ENCODE measurements around the gene AQP1. TPM values are rescaled to one million over a fixed set of nuclear protein-coding genes. Genes with fewer than 3 reads are reported as not detected.

AQP1 gene
- total RNA-seq, 2 donors from 2014 or later = 0.08 TPM; not detected in 1

DNA sequence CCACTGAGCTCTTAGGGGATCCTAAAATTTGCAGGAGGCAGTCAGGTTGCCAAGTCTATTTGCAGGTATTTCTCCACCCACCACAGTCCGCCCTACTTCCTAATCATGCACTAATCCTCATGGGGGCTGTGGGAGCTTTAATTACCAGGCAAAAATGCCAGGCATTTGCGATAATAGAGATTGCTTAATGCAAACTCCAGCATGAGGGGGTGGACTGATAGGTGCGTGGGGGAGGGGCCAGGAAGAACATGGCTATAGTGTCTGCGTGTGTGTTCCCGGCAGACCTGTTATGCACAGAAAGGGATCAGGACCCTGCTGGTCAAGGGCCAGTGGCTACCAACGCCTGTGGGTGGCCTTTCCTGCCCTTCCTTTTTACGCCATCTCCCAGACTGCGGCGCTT is 15.6 kb upstream of the AQP1 start:
- Mint-ChIP-seq H3K27ac (no peak overlapping the region), H3K36me3 (ENCODE audit: low read depth) (no peaks in the 10 kb centered on the region), H3K27me3 (peaks cover 15% of the 10 kb centered on the region), H3K4me1 (no peaks in the 10 kb centered on the region), H3K4me3 (no peak overlapping the region), H3K9me3 (peaks cover 3% of the 10 kb centered on the region)
- no peak for ATAC-seq (replicated peaks)

DNA sequence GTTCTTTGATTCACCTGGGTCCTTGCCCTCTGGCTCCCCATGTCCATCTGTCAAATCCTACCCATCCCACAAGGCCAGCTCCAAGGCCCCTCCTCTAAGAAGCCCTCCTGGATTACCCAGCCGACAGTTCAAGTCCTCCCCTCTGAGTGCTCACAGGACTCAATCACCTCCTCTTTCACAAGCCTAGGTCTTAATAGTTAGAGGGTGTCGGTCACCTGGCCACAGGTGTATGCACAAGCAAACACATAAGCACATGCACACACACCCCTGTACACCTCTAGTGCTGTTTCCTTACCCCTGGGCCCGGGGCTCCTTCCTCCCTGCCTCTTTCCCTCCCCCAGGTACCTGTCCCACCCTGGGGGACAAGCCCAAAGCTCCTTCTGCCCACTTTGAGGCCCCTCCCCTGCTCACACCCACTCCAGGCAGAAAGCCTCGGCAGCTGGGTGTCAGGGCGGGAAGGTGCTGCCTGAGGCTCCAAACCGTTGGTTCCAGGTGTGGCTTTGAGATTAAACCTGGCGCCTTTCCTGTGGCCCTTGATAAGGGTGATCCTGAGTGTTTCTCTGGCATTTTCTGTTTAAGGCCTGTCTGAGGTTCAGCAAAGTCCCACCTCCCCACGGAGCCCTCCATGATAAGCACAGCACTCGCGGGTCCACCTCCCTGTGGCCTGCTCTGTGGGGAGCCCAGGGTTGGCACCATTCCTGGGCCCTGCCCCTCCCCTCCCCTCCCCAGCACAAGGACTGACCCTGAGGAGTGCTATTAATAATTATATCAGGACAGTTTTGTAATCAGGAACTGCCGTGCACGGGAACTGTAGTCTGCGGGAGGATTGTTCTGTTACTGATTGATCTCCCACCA is 14.6 kb upstream of the AQP1 start:
- Mint-ChIP-seq H3K36me3 (ENCODE audit: low read depth) (no peaks in the 10 kb centered on the region), H3K27me3 (peaks cover 12% of the 10 kb centered on the region), H3K4me3 (no peak overlapping the region), H3K9me3 (no peaks in the 10 kb centered on the region), H3K4me1 (no peaks in the 10 kb centered on the region), H3K27ac (no peak overlapping the region)
- no peak for ATAC-seq (replicated peaks)

- H3K36me3 Mint-ChIP-seq (ENCODE audit: low read depth) = no peaks in the 10 kb centered on the region
- H3K27ac Mint-ChIP-seq = no peak overlapping the region
- H3K4me3 Mint-ChIP-seq = no peak overlapping the region
- peaks cover 12% of the 10 kb centered on the region for H3K27me3 Mint-ChIP-seq
- H3K4me1 Mint-ChIP-seq = no peaks in the 10 kb centered on the region
- no peak for ATAC-seq (replicated peaks)
- H3K9me3 Mint-ChIP-seq = no peaks in the 10 kb centered on the region
Measured at GRCh38 chr7:30897770-30898169, 13.9 kb upstream of the AQP1 start.

- Mint-ChIP-seq H3K36me3 (ENCODE audit: low read depth) (no peaks in the 10 kb centered on the region), H3K4me3 (no peak overlapping the region), H3K27ac (no peak overlapping the region), H3K27me3 (peaks cover 12% of the 10 kb centered on the region), H3K4me1 (no peaks in the 10 kb centered on the region), H3K9me3 (no peaks in the 10 kb centered on the region)
- ATAC-seq (replicated peaks) = no peak
Measured at GRCh38 chr7:30898411-30898810, 13.2 kb upstream of the AQP1 start.

DNA sequence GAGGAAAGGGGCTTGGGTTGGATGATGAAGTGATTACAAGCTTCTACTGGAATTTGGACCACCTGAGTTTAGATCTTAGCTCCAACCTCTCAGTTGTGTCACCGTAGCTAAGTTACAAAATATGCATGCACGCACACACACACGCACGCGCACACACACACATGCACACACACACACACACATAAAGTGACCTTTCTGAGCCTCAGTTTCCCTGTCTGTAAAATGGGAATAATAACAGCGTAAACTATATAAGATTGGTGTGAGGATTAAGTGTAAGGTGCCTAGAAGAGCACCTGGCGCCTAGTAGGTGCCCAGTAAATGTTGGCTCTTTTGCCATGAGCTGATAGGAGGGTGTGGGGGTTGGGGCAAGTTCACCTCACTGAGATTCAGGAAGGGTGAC is 12.6 kb upstream of the AQP1 start:
- Mint-ChIP-seq H3K9me3 (no peaks in the 10 kb centered on the region), H3K4me1 (no peaks in the 10 kb centered on the region), H3K4me3 (no peak overlapping the region), H3K27ac (no peak overlapping the region), H3K27me3 (peaks cover 12% of the 10 kb centered on the region), H3K36me3 (ENCODE audit: low read depth) (no peaks in the 10 kb centered on the region)
- ATAC-seq (replicated peaks) = no peak

DNA sequence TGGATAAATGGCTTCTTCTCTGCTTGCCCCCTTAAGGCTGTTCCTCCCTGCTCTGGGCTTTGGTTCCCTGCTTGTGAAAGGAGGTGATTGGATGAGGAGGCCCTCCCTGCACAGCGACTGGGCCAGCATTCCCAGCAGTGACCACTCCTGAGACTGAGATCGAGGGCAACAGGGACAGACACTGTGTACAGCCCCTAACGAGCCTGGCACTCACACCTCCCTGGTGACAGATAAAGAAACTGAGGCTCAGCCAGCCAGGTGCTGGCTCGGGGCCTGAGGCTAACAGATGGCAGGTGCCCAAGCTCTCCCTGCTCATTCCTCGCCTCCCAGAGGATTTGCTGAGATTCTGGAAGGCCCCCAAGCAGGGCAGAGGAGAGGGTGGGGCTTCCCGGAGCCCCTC is 12.0 kb upstream of the AQP1 start:
- Mint-ChIP-seq H3K4me3 (no peak overlapping the region), H3K4me1 (no peaks in the 10 kb centered on the region), H3K27ac (no peak overlapping the region), H3K27me3 (peaks cover 8% of the 10 kb centered on the region), H3K36me3 (ENCODE audit: low read depth) (no peaks in the 10 kb centered on the region), H3K9me3 (no peaks in the 10 kb centered on the region)
- no peak for ATAC-seq (replicated peaks)

GRCh38 chr7:30900053-30900452 is 11.6 kb upstream of the AQP1 start:
- H3K4me3 Mint-ChIP-seq = no peak overlapping the region
- no peaks in the 10 kb centered on the region for H3K4me1 Mint-ChIP-seq
- H3K9me3 Mint-ChIP-seq = no peaks in the 10 kb centered on the region

DNA sequence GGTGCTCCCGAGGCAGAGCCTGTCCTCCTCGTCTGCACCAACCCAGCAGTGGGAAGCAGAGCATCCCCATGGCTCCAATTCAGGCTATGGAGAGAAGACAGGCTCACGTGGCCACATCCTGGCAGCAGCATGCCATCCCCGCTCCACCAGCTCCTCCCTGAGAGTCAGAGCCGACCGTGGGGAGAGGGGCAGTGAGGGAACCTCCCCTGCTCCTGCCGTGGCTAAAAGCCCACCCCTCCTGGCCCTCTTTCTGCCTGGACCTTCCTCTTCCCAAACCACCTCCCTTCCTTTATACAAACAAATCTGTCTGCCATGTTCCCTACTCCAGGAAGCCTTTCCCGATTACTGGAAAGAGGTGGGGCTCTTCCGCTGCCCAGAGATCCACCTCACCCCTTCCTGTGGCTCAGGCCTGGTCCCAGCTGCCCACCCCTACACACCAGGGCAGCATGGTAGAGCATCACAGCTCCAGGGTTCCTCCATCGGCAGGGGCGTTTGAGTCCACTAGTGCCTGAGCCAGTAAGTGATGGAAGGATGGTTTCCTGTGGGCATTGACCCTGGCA is 10.8 kb upstream of the AQP1 start:
- no peaks in the 10 kb centered on the region for H3K36me3 Mint-ChIP-seq (ENCODE audit: low read depth)
- H3K4me1 Mint-ChIP-seq = no peaks in the 10 kb centered on the region
- peaks cover 3% of the 10 kb centered on the region for H3K27me3 Mint-ChIP-seq
- H3K27ac Mint-ChIP-seq = no peak overlapping the region
- no peak for ATAC-seq (replicated peaks)
- no peaks in the 10 kb centered on the region for H3K9me3 Mint-ChIP-seq
- H3K4me3 Mint-ChIP-seq = no peak overlapping the region

More at GRCh38 chr7:30900053-30900452, 11.6 kb upstream of the AQP1 start:
- Mint-ChIP-seq H3K27me3 (peaks cover 8% of the 10 kb centered on the region), H3K27ac (no peak overlapping the region), H3K36me3 (ENCODE audit: low read depth) (no peaks in the 10 kb centered on the region)
- no peak for ATAC-seq (replicated peaks)

GRCh38 chr7:30901856-30902255 is 9.8 kb upstream of the AQP1 start:
- peaks cover under 1% of the 10 kb centered on the region for H3K27me3 Mint-ChIP-seq
- no peaks in the 10 kb centered on the region for H3K9me3 Mint-ChIP-seq
- H3K27ac Mint-ChIP-seq = no peak overlapping the region
- no peak for ATAC-seq (replicated peaks)
- H3K4me1 Mint-ChIP-seq = no peaks in the 10 kb centered on the region
- H3K4me3 Mint-ChIP-seq = no peak overlapping the region
- H3K36me3 Mint-ChIP-seq (ENCODE audit: low read depth) = no peaks in the 10 kb centered on the region

DNA sequence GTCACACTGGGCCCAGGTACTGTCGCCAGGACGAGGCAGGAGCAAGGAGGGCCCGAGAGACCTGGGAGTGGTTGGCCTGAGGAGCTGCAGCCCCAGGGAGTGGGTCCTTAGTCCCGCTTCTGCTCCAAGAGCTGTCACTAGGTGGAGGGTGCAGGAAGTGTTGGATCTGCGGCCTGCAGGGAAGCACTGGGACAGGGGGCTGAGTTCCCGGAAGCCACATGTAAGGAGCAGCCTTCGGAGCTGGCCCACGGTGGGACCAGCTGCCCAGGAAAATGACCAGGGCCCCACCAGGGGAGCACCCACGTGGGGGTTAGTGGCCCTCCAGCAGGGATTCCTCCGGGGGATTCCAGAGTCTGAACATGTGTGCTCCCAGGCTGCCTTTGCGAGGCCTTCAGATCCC is 9.2 kb upstream of the AQP1 start:
- no peak for ATAC-seq (replicated peaks)
- Mint-ChIP-seq H3K9me3 (no peaks in the 10 kb centered on the region), H3K36me3 (ENCODE audit: low read depth) (no peaks in the 10 kb centered on the region), H3K27ac (no peak overlapping the region), H3K27me3 (no peaks in the 10 kb centered on the region), H3K4me3 (no peak overlapping the region), H3K4me1 (no peaks in the 10 kb centered on the region)

DNA sequence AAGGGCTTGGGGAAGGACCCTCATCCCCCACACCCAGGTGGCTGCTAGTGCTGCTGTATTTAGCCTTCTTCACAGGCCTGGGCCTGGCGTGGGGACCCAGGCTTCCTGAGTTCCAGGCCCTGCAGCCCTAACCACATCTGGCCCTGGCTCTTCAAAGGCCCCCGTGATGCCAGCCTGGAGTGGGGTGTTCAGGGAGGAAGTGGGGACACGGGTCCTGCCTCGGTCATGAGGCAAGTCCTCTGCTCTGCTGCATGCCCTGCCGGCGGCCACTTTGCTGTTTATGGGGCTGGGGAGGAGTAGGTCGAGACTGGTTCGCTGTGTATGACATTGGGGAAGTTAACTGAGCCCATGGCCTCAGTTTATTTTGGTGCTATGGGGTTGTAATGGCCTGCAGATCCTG is 8.5 kb upstream of the AQP1 start:
- Mint-ChIP-seq H3K4me3 (no peak overlapping the region), H3K4me1 (no peaks in the 10 kb centered on the region), H3K36me3 (ENCODE audit: low read depth) (no peaks in the 10 kb centered on the region), H3K27ac (no peak overlapping the region), H3K27me3 (no peaks in the 10 kb centered on the region), H3K9me3 (no peaks in the 10 kb centered on the region)
- no peak for ATAC-seq (replicated peaks)

- Mint-ChIP-seq H3K4me1 (no peaks in the 10 kb centered on the region), H3K9me3 (no peaks in the 10 kb centered on the region), H3K36me3 (ENCODE audit: low read depth) (no peaks in the 10 kb centered on the region), H3K4me3 (no peak overlapping the region), H3K27ac (no peak overlapping the region), H3K27me3 (no peaks in the 10 kb centered on the region)
- no peak for ATAC-seq (replicated peaks)
Measured at GRCh38 chr7:30904561-30904960, 7.1 kb upstream of the AQP1 start.

DNA sequence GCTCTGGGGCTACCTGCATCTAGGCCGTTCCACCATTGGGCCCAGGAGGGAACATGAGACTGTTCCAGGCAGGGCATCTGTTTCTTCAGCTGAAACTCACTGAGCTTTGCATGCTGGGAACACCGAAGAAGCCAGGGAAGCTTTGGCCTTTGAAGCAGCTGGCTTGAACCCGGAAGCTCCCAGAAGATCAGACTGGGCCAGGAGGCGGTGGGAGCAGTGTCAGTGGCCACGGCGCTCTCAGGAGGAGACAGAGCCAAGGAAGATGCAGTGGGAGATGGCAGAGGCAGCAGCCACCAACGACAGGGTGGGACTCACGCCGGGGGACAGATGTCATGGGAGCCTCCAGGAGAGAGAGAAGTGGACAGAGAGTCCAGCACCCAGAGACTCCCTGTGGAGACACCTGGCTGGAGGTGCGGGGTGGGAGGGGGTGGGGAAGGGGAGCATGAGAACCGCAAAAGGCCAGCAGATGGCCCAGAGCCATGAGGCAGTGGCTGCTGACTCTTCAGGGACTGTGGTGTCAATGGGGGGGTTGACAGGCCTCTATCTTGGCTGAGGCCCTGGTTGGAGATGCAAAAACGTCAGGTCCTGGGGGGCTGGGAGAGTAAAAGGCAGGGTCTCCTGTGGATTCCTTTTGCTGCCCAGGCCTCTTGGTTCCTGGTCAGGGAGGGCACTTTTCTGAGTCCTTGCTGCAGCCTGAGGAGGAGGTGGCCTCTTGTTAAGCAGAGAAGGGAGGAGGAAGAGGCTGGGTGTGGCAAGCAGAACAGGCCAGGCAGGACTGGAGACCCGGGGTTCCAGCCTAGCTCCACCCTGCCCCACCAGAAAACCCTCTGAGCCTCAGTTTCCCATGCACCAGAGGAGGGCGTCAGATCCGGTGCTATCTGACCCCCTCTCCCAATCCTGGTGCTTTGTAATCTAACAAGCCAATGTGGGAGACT is 6.3 kb upstream of the AQP1 start:
- Mint-ChIP-seq H3K4me3 (no peak overlapping the region), H3K27ac (no peak overlapping the region), H3K27me3 (no peaks in the 10 kb centered on the region), H3K9me3 (no peaks in the 10 kb centered on the region), H3K4me1 (no peaks in the 10 kb centered on the region), H3K36me3 (ENCODE audit: low read depth) (no peaks in the 10 kb centered on the region)
- ATAC-seq (replicated peaks) = no peak

DNA sequence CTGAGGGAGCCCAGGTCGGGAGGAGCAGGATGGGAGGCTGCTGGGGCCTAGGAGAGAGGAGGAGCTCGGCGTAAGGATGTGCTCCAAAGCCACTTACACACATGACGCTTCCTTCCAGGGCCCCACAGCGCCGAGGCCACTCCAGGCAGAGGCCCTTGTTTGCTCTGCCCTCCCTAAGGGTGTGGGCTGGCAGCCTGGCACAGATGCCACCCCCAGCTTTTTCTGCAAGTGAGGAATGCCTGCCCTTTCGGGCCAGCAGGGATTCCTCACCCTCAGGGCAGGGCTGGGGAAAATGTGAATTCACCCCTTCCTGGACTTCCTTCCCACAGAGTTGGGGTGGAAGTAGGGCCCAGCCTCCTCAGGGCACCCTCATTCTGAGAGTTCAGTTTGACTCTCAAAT is 5.6 kb upstream of the AQP1 start:
- no peaks in the 10 kb centered on the region for H3K9me3 Mint-ChIP-seq
- H3K27ac Mint-ChIP-seq = no peak overlapping the region
- H3K36me3 Mint-ChIP-seq (ENCODE audit: low read depth) = no peaks in the 10 kb centered on the region
- no peak overlapping the region for H3K4me3 Mint-ChIP-seq
- no peak for ATAC-seq (replicated peaks)
- no peaks in the 10 kb centered on the region for H3K4me1 Mint-ChIP-seq
- H3K27me3 Mint-ChIP-seq = no peaks in the 10 kb centered on the region

All from activated T-helper 17 cell treated with anti-CD3 and anti-CD28 coated beads, Interleukin-2, amount 50 U/mL, for 72 hours (primary cell).